WTC11 (cell line): Measurements from ENCODE around the gene PLPP1. TPM values are rescaled to one million over a fixed set of nuclear protein-coding genes. Genes with fewer than 3 reads are reported as not detected.

Source experiments
- ATAC-seq: fragments of 200-7000 bp; cut with Tn5 transposase; 2 replicates; pipeline ENCODE4 v1.10.0; 2021; ENCODE audit warnings: mild to moderate bottlenecking, moderate library complexity
- CTCF ChIA-PET: fragments of 300-600 bp; sonication (Branson Sonifier 250); formaldehyde crosslinking; loops from one replicate; lab custom pipeline; 2021; ENCODE audit warnings: antibody characterized with exemption; lab: Charles Lee
- POLR2A ChIA-PET: fragments of 350-600 bp; sonication (Branson Sonifier 250); formaldehyde crosslinking; loops from one replicate; lab custom pipeline; 2021; ENCODE audit warnings: antibody characterized with exemption; lab: Charles Lee
- DNase-seq: peaks from one replicate; pipeline ENCODE4 v3.0.0; 2021; ENCODE audit warnings: low spot score
- H3K27ac Mint-ChIP-seq: 2 replicates; pipeline ENCODE4 v1.8.0; 2021; ENCODE audit warnings: mixed read lengths
- H3K27me3 Mint-ChIP-seq: 2 replicates; pipeline ENCODE4 v1.8.0; 2021; ENCODE audit warnings: low read depth, mild to moderate bottlenecking, moderate library complexity, mixed read lengths
- H3K36me3 Mint-ChIP-seq: 2 replicates; pipeline ENCODE4 v1.8.0; 2021; ENCODE audit warnings: mixed read lengths
- H3K4me1 Mint-ChIP-seq: 2 replicates; pipeline ENCODE4 v1.8.0; 2022; ENCODE audit warnings: mixed read lengths
- H3K4me3 Mint-ChIP-seq: 2 replicates; pipeline ENCODE4 v1.8.0; 2021; ENCODE audit warnings: mild to moderate bottlenecking, moderate library complexity, mixed read lengths
- H3K9me3 Mint-ChIP-seq: 2 replicates; pipeline ENCODE4 v1.8.0; 2021; ENCODE audit warnings: mixed read lengths
- ATF1 ChIP-seq: sonication (generic); formaldehyde crosslinking; IDR thresholded peaks from 2 replicates; pipeline ENCODE4 v1.8.1; 2023; ENCODE audit warnings: mild to moderate bottlenecking, moderate library complexity, missing genetic modification reagents
- CDX4 ChIP-seq: fragments of 250-450 bp; sonication (Bioruptor Pico); IDR thresholded peaks from 2 replicates; pipeline ENCODE4 v1.9.0; 2021; ENCODE audit warnings: moderate library complexity, mild to moderate bottlenecking, inconsistent platforms, borderline replicate concordance
- CREM ChIP-seq: sonication (generic); formaldehyde crosslinking; IDR thresholded peaks from 2 replicates; pipeline ENCODE4 v1.8.1; 2022; ENCODE audit warnings: mild to moderate bottlenecking, missing genetic modification reagents, moderate library complexity
- ERG ChIP-seq: fragments of 250-450 bp; sonication (Bioruptor Pico); IDR thresholded peaks from 2 replicates; pipeline ENCODE4 v1.8.0; 2021; ENCODE audit warnings: mild to moderate bottlenecking
- ESRRA ChIP-seq: sonication (generic); formaldehyde crosslinking; IDR thresholded peaks from 2 replicates; pipeline ENCODE4 v1.8.1; 2022; ENCODE audit warnings: mild to moderate bottlenecking, missing genetic modification reagents, borderline replicate concordance
- FOXJ3 ChIP-seq: sonication (generic); formaldehyde crosslinking; IDR thresholded peaks from 2 replicates; pipeline ENCODE4 v1.9.0; 2021; ENCODE audit warnings: missing genetic modification reagents, mild to moderate bottlenecking, borderline replicate concordance
- FOXK1 ChIP-seq: sonication (generic); formaldehyde crosslinking; IDR thresholded peaks from 2 replicates; pipeline ENCODE4 v1.8.0; 2022; ENCODE audit warnings: mild to moderate bottlenecking, moderate library complexity, missing genetic modification reagents
- GABPB1 ChIP-seq: sonication (generic); formaldehyde crosslinking; IDR thresholded peaks from 2 replicates; pipeline ENCODE4 v1.8.1; 2023; ENCODE audit warnings: mild to moderate bottlenecking, missing genetic modification reagents
- GTF2I ChIP-seq: fragments of 250-450 bp; sonication (Bioruptor Pico); conservative IDR thresholded peaks from 2 replicates; pipeline ENCODE4 v1.4.0; 2021; ENCODE audit warnings: mild to moderate bottlenecking
- HMGA2 ChIP-seq: fragments of 250-450 bp; sonication (Bioruptor Pico); IDR thresholded peaks from 2 replicates; pipeline ENCODE4 v1.4.0; 2021; ENCODE audit warnings: mild to moderate bottlenecking, moderate library complexity
- IRF1 ChIP-seq: sonication (generic); formaldehyde crosslinking; IDR thresholded peaks from 2 replicates; pipeline ENCODE4 v1.8.0; 2023; ENCODE audit warnings: missing genetic modification reagents
- JAZF1 ChIP-seq: fragments of 250-450 bp; sonication (Bioruptor Pico); IDR thresholded peaks from 2 replicates; pipeline ENCODE4 v1.9.0; 2021; ENCODE audit warnings: moderate library complexity, mild to moderate bottlenecking, inconsistent platforms
- MYBL2 ChIP-seq: sonication (generic); formaldehyde crosslinking; IDR thresholded peaks from 2 replicates; pipeline ENCODE4 v1.8.1; 2023; ENCODE audit warnings: mild to moderate bottlenecking, moderate library complexity, missing genetic modification reagents
- PRRX2 ChIP-seq: fragments of 250-450 bp; sonication (Bioruptor Pico); IDR thresholded peaks from 2 replicates; pipeline ENCODE4 v1.8.0; 2021; ENCODE audit warnings: mild to moderate bottlenecking
- RORB ChIP-seq: fragments of 250-450 bp; sonication (Bioruptor Pico); IDR thresholded peaks from 2 replicates; pipeline ENCODE4 v1.9.0; 2021; ENCODE audit warnings: mild to moderate bottlenecking
- STAT6 ChIP-seq: sonication (generic); formaldehyde crosslinking; conservative IDR thresholded peaks from 2 replicates; pipeline ENCODE4 v1.8.1; 2023; ENCODE audit warnings: mild to moderate bottlenecking, low read depth, missing genetic modification reagents, moderate library complexity
- TEAD4 ChIP-seq: sonication (generic); formaldehyde crosslinking; IDR thresholded peaks from 2 replicates; pipeline ENCODE4 v1.8.0; 2022; ENCODE audit warnings: mild to moderate bottlenecking, missing genetic modification reagents
- ZBTB21 ChIP-seq: sonication (generic); formaldehyde crosslinking; IDR thresholded peaks from 2 replicates; pipeline ENCODE4 v1.8.1; 2023; ENCODE audit warnings: mild to moderate bottlenecking, missing genetic modification reagents, borderline replicate concordance
- ZBTB43 ChIP-seq: sonication (generic); formaldehyde crosslinking; IDR thresholded peaks from 2 replicates; pipeline ENCODE4 v1.8.1; 2023; ENCODE audit warnings: mild to moderate bottlenecking, missing genetic modification reagents
- ZMAT4 ChIP-seq: fragments of 250-450 bp; sonication (Bioruptor Pico); IDR thresholded peaks from 2 replicates; pipeline ENCODE4 v1.9.0; 2021; ENCODE audit warnings: mild to moderate bottlenecking
- ZNF263 ChIP-seq: sonication (generic); formaldehyde crosslinking; IDR thresholded peaks from 2 replicates; pipeline ENCODE4 v1.8.1; 2022; ENCODE audit warnings: low read depth, mild to moderate bottlenecking, moderate library complexity, missing genetic modification reagents
- ZNF416 ChIP-seq: fragments of 250-450 bp; sonication (Bioruptor Pico); IDR thresholded peaks from 2 replicates; pipeline ENCODE4 v1.9.0; 2021; ENCODE audit warnings: mild to moderate bottlenecking, inconsistent platforms
- total RNA-seq: library from RNA; stranded (reverse); gene quantifications from 3 replicates; pipeline ENCODE4 v1.2.3, GENCODE V29; 2021

Gene PLPP1
- total RNA-seq, 1 experiment from 2014 or later: 43.2 TPM

- H3K27ac Mint-ChIP-seq: peak overlapping the region; percentile 83
- peaks cover 38% of the 10 kb centered on the region for H3K36me3 Mint-ChIP-seq
- ATAC-seq (peak; percentile 23; the same call in 1 of the 2 replicates), DNase-seq (no peak)
- no peak for TF ChIP-seq CREM
- no peak for TF ChIP-seq STAT6 (CRISPR knock-in tag)
- TF ChIP-seq ZMAT4 (CRISPR knock-in tag): no peak
- no peak for TF ChIP-seq GABPB1 (CRISPR knock-in tag)
- TF ChIP-seq ZBTB43: no peak
- TF ChIP-seq IRF1 (CRISPR knock-in tag): no peak
- TF ChIP-seq ESRRA (CRISPR knock-in tag): no peak
- no peak for TF ChIP-seq JAZF1 (CRISPR knock-in tag)
- no peak for TF ChIP-seq ZNF416 (CRISPR knock-in tag)
- H3K9me3 Mint-ChIP-seq: peaks cover 13% of the 10 kb centered on the region
- CTCF ChIA-PET: interaction anchor here (5.1 kb wide), 1 partner anchor 252 kb away, joined by 21 read pairs; no protein-coding TSS in a partner anchor
- H3K4me1 Mint-ChIP-seq: peaks cover 46% of the 10 kb centered on the region
- no peak overlapping the region for H3K4me3 Mint-ChIP-seq
- POLR2A ChIA-PET: no interaction called here
- H3K27me3 Mint-ChIP-seq: no peaks in the 10 kb centered on the region
These were observed 94.5 kb downstream of the PLPP1 start for GRCh38 chr5:55440188-55440646.

- Mint-ChIP-seq H3K4me3 (no peak overlapping the region), H3K4me1 (peaks cover 46% of the 10 kb centered on the region), H3K27me3 (no peaks in the 10 kb centered on the region)
- POLR2A ChIA-PET: no interaction called here
- ATAC-seq: peak; percentile 10
- no peak for DNase-seq
- TF ChIP-seq FOXK1 (CRISPR knock-in tag): no peak
- TF ChIP-seq, all 79 proteins: peak for 0
- Mint-ChIP-seq H3K36me3 (peaks cover 51% of the 10 kb centered on the region), H3K9me3 (peaks cover 25% of the 10 kb centered on the region), H3K27ac (peak overlapping the region; percentile 64)
- CTCF ChIA-PET: interaction anchor here (0.7 to 5.1 kb wide), 2 partner anchors 96 to 253 kb away, joined by 3 to 21 read pairs; partner anchors contain the start of gene PLPP1
These were observed 95.8 kb downstream of the PLPP1 start for GRCh38 chr5:55438998-55439397.

GRCh38 chr5:55437859-55438206, 96.9 kb downstream of the PLPP1 start:
- POLR2A ChIA-PET: no interaction called here
- DNase-seq (no peak), ATAC-seq (no peak; the same call in 1 of the 2 replicates)
- H3K27ac Mint-ChIP-seq: peak overlapping the region; percentile 64
- TF ChIP-seq CDX4 (CRISPR knock-in tag) (no peak), FOXK1 (CRISPR knock-in tag) (no peak), ERG (no peak), TEAD4 (CRISPR knock-in tag) (no peak), FOXJ3 (CRISPR knock-in tag) (no peak), ZNF263 (no peak), HMGA2 (no peak), GTF2I (CRISPR knock-in tag) (no peak), ZBTB21 (CRISPR knock-in tag) (no peak), PRRX2 (CRISPR knock-in tag) (no peak), MYBL2 (CRISPR knock-in tag) (no peak), RORB (CRISPR knock-in tag) (no peak), ATF1 (no peak)
- H3K27me3 Mint-ChIP-seq: no peaks in the 10 kb centered on the region
- CTCF ChIA-PET: interaction anchor here (5.1 kb wide), 1 partner anchor 254 kb away, joined by 21 read pairs; no protein-coding TSS in a partner anchor
- peaks cover 54% of the 10 kb centered on the region for H3K36me3 Mint-ChIP-seq
- no peak overlapping the region for H3K4me3 Mint-ChIP-seq
- peaks cover 46% of the 10 kb centered on the region for H3K4me1 Mint-ChIP-seq
- peaks cover 28% of the 10 kb centered on the region for H3K9me3 Mint-ChIP-seq
